Nephron (organoid): Measurements from ENCODE around the gene PRKG1.

Source experiments
- H3K27ac Mint-ChIP-seq, 3 experiments: 2 replicates each; pipeline ENCODE4 v1.8.0; 2020; ENCODE audit warnings: mixed read lengths in 3 of 3, mild to moderate bottlenecking in 2 of 3, moderate library complexity in 1 of 3
- H3K27me3 Mint-ChIP-seq: 2 replicates; pipeline ENCODE4 v1.8.0; 2021; ENCODE audit warnings: low read depth, mild to moderate bottlenecking, moderate library complexity, mixed read lengths
- H3K36me3 Mint-ChIP-seq: 2 replicates; pipeline ENCODE4 v1.8.0; 2020; ENCODE audit warnings: low read depth, mixed read lengths
- H3K4me1 Mint-ChIP-seq: 2 replicates; pipeline ENCODE4 v1.8.0; 2020; ENCODE audit warnings: mixed read lengths
- H3K4me3 Mint-ChIP-seq, 3 experiments: 2 replicates each; pipeline ENCODE4 v1.8.0; 2020; ENCODE audit warnings: mild to moderate bottlenecking in 3 of 3, mixed read lengths in 3 of 3, moderate library complexity in 2 of 3
- H3K9me3 Mint-ChIP-seq: 2 replicates; pipeline ENCODE4 v1.8.0; 2020; ENCODE audit warnings: mixed read lengths
- CTCF ChIP-seq, 3 experiments: fragments of 200-600 bp; sonication (generic); IDR thresholded peaks; one replicate each; pipeline ENCODE4 v1.5.0; 2021; ENCODE audit warnings: antibody characterized with exemption in 3 of 3; ENCODE audit not compliant: unreplicated experiment in 3 of 3

The PRKG1 gene

GRCh38 chr10:51638211-51638610 lies 563.9 kb downstream of the PRKG1 start:
- H3K27ac Mint-ChIP-seq, result no peak overlapping the region
- H3K9me3 Mint-ChIP-seq, result no peaks in the 10 kb centered on the region
- no peak overlapping the region for H3K4me3 Mint-ChIP-seq
- H3K27me3 Mint-ChIP-seq, result no peaks in the 10 kb centered on the region
- no peak for TF ChIP-seq CTCF (IDR thresholded peaks at IDR 0.05; ENCODE audit: unreplicated experiment in 3 of 3)
- H3K4me1 Mint-ChIP-seq, result no peaks in the 10 kb centered on the region
- no peaks in the 10 kb centered on the region for H3K36me3 Mint-ChIP-seq

- peak in 1 of 3 experiments; percentile 13 for TF ChIP-seq CTCF (IDR thresholded peaks at IDR 0.05; ENCODE audit: unreplicated experiment in 3 of 3)
- Mint-ChIP-seq H3K36me3 (no peaks in the 10 kb centered on the region), H3K4me1 (peaks cover 4% of the 10 kb centered on the region), H3K9me3 (no peaks in the 10 kb centered on the region), H3K4me3 (no peak overlapping the region), H3K27me3 (no peaks in the 10 kb centered on the region), H3K27ac (no peak overlapping the region)
Measured at GRCh38 chr10:51638737-51639136, 564.5 kb downstream of the PRKG1 start.

GRCh38 chr10:51640120-51640819 lies 566.0 kb downstream of the PRKG1 start:
- Mint-ChIP-seq H3K36me3 (no peaks in the 10 kb centered on the region), H3K4me3 (no peak overlapping the region), H3K27ac (no peak overlapping the region), H3K4me1 (peaks cover 8% of the 10 kb centered on the region), H3K27me3 (no peaks in the 10 kb centered on the region), H3K9me3 (no peaks in the 10 kb centered on the region)
- no peak for TF ChIP-seq CTCF (IDR thresholded peaks at IDR 0.05; ENCODE audit: unreplicated experiment in 3 of 3)

- no peak overlapping the region for H3K4me3 Mint-ChIP-seq
- H3K4me1 Mint-ChIP-seq, result peaks cover 8% of the 10 kb centered on the region
- H3K9me3 Mint-ChIP-seq, result no peaks in the 10 kb centered on the region
- H3K36me3 Mint-ChIP-seq, result no peaks in the 10 kb centered on the region
- peak overlapping the region in 1 of 3 experiments; percentile 23 for H3K27ac Mint-ChIP-seq
- no peaks in the 10 kb centered on the region for H3K27me3 Mint-ChIP-seq
- no peak for TF ChIP-seq CTCF (IDR thresholded peaks at IDR 0.05; ENCODE audit: unreplicated experiment in 3 of 3)
Measured at GRCh38 chr10:51642581-51642980, 568.3 kb downstream of the PRKG1 start.

GRCh38 chr10:51643734-51644133 lies 569.4 kb downstream of the PRKG1 start:
- Mint-ChIP-seq H3K4me1 (peaks cover 8% of the 10 kb centered on the region), H3K27me3 (no peaks in the 10 kb centered on the region), H3K4me3 (no peak overlapping the region), H3K27ac (peak overlapping the region in 1 of 3 experiments; percentile 55), H3K9me3 (no peaks in the 10 kb centered on the region), H3K36me3 (no peaks in the 10 kb centered on the region)
- no peak for TF ChIP-seq CTCF (IDR thresholded peaks at IDR 0.05; ENCODE audit: unreplicated experiment in 3 of 3)

GRCh38 chr10:51649064-51649463 lies 574.8 kb downstream of the PRKG1 start:
- Mint-ChIP-seq H3K9me3 (no peaks in the 10 kb centered on the region), H3K27ac (no peak overlapping the region), H3K4me3 (no peak overlapping the region), H3K36me3 (no peaks in the 10 kb centered on the region), H3K27me3 (no peaks in the 10 kb centered on the region), H3K4me1 (peaks cover 16% of the 10 kb centered on the region)
- TF ChIP-seq CTCF (IDR thresholded peaks at IDR 0.05; ENCODE audit: unreplicated experiment in 3 of 3), result no peak
